Iris pigment epithelial cell (primary cell): ENCODE results near the gene ZBTB20.
A peak's percentile ranks its signal among the peaks of the same experiment; 100 is the strongest.

Experiments
- DNase-seq: peaks from one replicate; pipeline ENCODE4 v3.0.0-alpha.2; 2011; ENCODE audit warnings: low read depth

Gene ZBTB20

GRCh38 chr3:114446600-114446999 lies 700.5 kb downstream of the ZBTB20 start:
- DNase-seq = no peak

DNA sequence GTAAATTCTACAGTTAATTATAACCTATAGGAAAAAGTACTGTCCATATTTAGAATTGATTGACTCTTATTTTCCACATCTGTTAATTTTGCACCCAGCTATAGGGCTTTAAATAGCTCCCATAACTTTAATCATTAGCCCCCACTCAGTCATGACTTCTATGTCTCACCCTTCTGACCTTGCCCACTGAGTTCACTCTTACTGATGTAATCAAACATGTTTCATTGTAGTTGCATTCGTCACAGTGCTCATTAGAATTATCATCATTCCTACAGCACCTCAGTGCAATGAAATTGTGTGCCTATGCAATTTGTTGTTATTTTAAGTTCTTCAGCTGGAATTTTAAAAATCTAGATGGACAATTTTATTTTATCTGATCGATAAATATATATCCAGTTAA lies 701.9 kb downstream of the ZBTB20 start:
- DNase-seq = no peak

DNA sequence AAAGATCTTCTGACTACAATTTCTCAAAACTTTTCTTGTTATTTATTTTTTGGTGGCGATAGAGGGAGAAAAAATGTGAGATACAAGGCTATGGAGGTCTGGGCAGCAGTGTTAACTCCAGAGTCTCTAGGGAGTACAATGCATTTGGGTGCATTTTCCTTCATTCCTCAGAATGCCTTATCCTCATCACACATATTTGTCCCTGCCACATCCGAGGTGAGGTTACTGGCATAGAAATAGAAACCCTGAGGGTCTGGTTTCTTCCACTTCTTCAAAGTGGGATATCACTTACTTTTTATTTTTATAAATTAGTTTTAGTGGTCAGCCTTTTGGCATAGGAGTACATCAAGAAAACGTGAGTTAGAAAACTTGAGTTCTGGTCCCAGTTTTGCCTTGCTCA lies 702.9 kb downstream of the ZBTB20 start:
- DNase-seq = no peak

GRCh38 chr3:114442246-114442645 lies 704.8 kb downstream of the ZBTB20 start:
- peak; percentile 73 for DNase-seq

- no peak for DNase-seq
Measured at GRCh38 chr3:114441386-114441785, 705.7 kb downstream of the ZBTB20 start.

GRCh38 chr3:114440700-114441099 lies 706.4 kb downstream of the ZBTB20 start:
- no peak for DNase-seq

- DNase-seq = peak; percentile 39
Measured at GRCh38 chr3:114439284-114439683, 707.8 kb downstream of the ZBTB20 start.

GRCh38 chr3:114437897-114438296 lies 709.2 kb downstream of the ZBTB20 start:
- DNase-seq = no peak

- no peak for DNase-seq
Measured at GRCh38 chr3:114436182-114436581, 710.9 kb downstream of the ZBTB20 start.

DNA sequence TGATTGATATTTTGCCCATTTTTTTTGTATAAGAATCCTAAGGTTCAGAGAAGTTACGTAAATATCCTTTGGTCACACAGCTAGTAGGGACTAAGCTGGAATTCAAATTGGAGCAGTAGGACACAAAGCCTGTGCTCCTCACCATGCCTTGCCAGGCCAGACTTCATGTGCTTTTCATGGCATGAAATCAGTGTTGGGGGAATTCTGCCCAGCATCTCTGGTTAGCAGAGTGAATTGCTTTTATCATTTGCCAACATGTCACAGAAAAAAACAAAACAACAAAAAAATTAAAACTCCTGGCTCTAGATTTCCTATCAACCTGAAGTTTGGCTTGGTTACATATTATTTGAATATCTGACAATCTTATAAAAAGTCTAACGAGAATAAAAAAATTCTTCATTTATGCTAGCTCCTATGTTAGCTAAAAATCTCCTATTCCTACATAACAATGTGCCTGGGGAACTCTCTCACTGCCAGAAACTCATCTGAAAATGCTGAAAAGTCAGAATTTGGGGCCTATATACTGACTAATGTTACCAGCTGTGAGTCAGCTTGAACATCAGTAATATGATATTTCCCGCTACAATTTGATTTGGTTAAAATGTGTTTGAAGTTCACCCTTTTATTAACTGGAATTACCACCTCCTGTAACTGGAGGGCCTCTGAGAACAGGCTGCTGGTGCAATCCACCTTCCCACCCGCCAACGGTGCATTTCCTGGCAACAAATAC lies 711.5 kb downstream of the ZBTB20 start:
- DNase-seq = peak; percentile 31

DNA sequence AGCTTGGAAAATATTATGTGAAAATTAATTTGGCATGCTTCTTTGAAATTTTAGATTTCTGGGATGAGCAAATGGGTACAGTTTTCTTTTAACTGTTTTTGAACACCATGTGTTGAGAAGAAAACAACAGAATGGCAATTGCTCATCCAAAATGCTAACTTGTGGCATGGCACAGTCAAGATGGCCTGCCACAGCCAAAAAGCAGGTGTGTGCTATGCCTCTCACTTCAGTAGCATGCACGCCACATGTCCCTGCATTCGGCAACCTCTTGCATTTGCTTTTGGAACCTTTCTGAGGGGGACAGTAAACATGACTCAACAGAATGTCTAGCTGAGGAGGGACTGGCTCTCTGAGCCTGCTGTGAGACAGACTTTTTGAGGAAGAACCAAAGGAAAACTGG lies 714.8 kb downstream of the ZBTB20 start:
- DNase-seq = no peak

DNA sequence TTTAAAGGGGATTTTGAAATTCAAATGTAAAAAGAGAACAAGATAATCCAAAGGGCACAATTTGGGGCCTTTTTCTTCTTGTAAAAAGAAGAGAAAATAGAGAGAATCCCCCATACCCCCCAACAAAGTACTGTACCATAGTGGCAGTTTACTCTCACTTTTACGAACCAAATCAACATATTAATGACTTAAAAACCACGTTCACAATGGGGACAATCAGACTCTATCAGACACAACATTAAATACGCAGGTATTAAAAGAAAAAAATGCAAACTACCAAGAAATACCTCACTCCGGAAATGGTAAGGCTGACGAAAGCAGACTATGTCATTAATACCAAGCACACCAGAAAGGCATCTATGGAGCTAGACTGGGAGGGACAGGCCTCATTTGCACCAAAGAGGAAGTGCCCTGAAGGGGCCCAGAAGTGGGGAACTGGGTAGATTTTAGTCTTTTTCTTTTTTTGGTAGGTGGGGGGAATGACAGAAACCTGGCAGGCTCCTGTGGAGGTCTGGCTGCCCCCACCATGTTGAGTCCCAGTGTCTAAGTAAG lies 719.0 kb downstream of the ZBTB20 start:
- no peak for DNase-seq

- DNase-seq = no peak
Measured at GRCh38 chr3:114427285-114428043, 719.6 kb downstream of the ZBTB20 start.

DNA sequence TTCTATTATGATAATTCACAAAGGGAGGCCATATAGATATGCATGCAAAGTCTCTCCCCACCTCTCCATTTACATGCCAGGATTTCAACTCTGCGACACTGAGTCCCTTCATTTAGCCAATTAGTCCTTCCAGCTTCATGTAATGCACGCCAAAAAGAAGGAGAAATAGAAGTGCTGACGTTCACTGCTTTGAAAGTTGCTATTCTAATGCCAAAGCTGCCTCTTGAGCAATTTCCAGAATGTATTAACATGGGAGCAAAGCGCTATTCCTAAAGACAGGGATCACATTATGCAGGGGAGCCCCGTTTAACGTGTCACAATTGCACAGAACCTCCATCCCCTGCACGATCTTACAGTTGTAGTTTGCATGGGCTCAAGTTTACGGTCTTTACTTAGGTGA lies 722.8 kb downstream of the ZBTB20 start:
- no peak for DNase-seq

DNA sequence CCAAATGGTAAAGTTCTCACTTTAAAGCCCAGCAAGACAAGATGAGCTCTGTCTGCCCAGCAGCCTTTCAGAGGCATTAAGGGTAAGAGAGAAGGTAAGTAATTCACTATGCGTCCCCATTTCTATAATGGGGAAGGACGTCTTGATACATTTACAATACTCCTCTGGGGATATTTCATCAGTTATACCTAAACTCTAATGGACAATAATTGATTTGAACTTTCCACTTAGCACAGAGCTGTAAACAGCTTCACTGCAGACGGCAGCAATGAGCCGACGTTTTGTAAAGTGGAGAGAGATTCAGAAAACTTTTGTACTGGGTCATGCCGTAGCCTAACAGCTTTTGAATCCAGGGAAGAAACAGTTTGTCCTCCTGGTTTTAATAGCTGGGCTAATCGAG lies 725.9 kb downstream of the ZBTB20 start:
- DNase-seq = no peak

DNA sequence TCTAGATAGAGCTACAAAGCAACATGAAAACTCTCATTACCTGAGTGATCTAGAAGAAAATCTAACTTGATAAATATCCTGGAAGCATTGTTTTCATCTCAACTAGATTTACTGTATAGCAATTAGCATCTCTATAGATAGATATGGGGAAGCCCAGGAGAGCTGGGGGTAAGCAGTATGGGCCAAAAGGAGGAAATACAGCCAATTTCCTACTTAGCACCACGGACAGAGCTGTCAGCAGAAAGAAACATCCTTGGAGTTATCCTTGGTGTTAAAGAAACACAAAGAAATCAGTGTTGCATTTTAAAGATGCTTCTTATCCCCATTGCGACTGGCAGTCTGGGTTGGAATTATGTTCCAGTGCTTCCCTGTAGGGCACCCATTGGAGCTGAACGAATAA lies 727.0 kb downstream of the ZBTB20 start:
- DNase-seq = no peak

GRCh38 chr3:114418724-114419543 lies 728.2 kb downstream of the ZBTB20 start:
- DNase-seq = peak; percentile 96

DNA sequence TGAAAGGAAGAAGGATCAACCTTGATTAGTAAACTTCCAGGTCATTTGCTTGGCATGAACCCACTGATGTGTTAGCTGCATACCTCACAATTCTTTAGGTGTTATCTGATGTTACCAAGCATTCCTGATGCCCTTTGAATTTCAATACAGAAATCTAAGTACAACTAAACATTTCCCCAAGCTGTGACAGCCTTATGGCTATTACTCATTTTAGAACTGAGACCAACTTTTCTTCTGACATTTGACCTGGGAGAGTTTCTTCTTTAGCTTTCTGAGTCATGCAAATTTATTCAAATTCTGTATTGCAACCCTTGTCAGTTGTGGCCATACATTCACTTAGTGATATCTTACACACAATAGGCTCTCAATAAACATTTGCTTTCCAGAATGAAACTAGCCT lies 729.0 kb downstream of the ZBTB20 start:
- DNase-seq = peak; percentile 48

DNA sequence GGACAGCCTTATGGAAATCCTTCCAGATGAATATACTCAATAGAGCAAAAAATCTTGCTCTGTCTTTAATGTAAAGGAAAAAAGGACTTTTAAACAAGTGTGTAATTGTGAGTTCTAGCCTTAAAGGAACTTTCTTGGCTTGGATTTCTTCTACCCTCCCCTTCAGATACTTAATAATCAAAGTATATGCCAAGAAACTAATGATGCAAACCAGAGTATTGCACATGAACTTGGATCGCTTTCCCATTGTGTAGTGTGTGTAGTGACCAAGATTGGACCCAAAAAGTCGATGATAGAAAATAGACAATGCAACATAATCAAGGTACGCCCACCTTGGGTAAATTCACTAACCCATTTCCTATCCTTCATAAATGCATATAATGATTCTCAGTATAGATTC lies 729.4 kb downstream of the ZBTB20 start:
- DNase-seq = no peak

DNA sequence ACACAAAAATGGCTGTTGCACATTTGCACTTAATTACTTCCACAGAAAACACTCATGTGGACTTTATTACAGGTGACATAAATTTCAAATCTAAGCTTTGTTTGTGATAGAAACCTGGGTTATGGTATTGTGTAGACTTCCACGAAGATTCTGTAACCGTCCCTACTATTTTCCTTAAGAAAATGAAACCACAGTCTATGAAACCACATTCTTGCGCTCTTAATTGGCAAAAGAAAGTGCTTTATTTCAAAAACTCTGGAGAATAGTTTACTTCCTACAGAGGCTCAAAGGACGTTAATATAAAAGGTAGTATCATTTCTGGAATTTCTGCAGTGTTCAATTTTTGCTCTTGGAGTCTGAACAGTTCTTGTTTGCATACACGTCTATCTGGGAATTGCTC lies 729.8 kb downstream of the ZBTB20 start:
- DNase-seq = no peak

DNA sequence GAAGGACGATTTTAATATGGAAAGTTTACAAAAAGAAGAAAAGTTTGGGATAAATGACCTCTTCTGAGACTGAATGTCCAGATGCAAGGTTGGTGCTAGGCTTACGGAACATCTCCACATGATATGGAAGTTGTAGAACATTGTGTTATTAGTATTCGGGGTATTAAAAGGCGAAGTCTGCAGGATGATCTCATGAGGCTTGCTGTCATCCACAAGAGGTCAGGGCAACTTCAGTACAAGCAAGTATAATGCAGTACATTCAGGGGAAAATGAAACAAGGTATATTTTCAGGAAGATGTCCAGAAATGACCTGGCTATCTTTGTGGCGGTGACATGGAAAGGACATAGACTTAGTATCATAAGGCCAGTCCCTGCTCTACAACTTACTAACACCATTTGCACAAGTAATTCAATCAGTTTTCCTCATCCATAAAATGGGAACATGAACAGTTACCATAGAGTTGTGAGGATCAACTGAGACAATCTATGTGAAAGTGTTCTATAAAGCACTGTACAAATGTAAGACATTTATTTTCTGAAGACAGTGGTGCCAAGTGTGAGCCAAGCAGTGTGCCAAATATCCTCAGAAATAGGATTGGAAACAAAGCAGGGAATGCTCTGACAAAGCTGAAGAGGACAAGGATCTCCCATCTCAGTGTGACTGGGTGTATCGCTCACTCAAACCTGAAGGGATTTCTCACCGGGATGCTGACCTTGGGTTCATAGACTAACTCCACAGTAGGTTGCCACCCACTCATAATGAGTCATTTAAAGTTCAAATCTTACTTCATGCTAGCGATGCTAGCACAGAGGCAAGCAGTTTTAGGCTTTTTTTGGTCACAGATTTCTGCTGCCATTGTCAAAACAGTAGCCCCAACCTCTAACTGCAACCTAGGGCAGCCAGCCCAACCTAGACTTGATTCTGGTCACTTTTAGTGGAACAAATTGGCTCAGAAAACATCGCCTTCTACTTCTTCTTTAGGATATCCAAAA lies 735.0 kb downstream of the ZBTB20 start:
- peak; percentile 88 for DNase-seq
